NCI-H2029 treated with DMSO at 0.1 percent for 48 hours (cell line): ENCODE measurements around the gene PSMD7.
"Not testable (repeated sequence)": the region's sequence is repeated elsewhere in the genome, so short reads cannot be mapped to it uniquely, and the experiment has no call there.

Experiments
- DNase-seq: peaks from one replicate; lab custom pipeline; 2025; lab: John Stamatoyannopoulos, UW

Gene PSMD7

DNA sequence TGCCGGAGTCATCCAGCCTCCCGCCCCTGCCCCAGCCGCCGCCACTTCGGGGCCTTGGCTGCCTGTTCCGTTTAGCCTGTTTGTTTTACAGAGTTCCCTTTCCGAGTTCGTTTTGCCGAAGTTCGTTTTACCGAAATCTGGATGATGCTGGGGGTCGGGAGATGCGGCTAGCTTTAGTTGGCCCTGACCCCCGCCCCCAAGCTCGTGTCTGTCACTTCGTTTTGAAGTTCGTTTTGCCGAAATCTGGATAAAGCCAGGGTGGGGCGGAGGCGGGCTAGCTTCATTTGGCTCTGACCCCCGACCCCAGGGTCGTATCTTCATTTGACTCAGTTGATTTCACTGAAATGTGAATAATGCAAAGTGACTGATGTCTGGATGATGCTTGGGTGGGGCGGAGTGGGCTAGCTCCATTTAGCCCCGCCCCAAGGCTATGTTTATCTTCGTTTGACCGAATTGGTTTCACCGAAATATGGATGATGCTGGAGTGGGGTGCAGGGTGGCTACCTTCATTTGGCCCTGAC, 591 bp downstream of the PSMD7 start:
- no peak for DNase-seq

GRCh38 chr16:74298104-74298503, 1.5 kb downstream of the PSMD7 start:
- no peak for DNase-seq

DNA sequence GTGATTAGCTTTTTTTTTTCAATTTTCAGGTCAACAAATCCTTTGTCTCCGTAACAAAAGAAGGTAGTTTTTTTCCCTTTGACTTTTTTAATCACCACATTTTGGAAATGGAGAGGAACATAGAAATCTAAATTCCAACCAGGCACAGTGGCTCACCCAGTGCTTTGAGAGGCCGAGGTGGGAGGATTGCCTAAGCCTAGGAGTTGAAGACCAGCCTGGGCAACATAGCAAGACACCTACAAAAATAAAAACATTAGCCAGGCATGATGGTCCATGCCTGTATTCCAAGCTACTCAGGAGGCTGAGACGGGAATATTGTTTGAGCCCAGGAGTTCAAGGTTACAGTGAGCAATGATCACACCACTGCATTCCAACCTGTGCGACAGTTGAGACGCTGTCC, 5.7 kb downstream of the PSMD7 start:
- no peak for DNase-seq

DNA sequence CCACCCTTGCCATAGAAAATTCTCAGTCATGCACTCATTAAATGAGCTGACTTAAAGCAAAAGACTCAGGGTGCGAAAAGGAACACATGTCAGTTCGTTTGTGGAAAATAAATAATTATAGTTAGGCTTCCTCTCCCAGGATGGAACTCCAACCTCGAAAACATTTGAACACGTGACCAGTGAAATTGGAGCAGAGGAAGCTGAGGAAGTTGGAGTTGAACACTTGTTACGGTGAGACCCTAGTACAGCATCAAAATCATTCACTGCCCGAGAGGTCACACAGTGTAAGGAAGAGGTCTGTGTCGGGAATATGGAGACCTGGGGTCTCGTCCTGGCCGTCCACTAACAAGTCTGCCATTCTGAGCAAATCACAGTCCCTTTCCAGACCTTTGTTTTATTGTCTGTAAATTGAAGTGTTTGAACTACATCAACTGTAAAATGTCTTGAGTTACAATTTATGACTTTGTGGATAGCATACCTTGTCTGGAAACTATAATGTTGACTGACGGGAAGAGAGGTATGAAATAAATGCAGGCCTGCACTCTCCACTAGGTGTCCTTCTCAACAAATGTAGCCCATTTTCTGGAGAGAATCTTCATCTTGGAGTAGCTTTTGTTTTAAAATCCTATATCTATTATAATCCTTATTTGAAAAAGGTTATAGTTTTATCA, 7.7 kb downstream of the PSMD7 start:
- no peak for DNase-seq

DNA sequence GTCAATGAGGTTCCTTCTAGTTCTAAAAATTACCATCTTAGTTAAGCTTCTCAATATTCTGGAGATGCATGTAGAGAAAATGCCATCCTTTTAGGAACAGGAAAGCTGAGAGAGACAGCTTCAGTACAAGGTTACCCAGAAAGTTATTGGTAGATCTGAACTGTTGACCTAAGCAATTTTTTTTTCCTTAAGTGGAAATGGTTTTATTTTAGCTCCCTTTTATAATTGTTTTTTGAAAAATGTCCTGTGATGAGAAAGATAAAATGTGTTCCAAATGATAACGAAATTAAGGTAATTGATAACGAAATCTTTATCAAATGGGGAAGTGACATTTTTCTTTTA, 8.2 kb downstream of the PSMD7 start:
- no peak for DNase-seq

GRCh38 chr16:74305281-74305680, 8.7 kb downstream of the PSMD7 start:
- no peak for DNase-seq

DNA sequence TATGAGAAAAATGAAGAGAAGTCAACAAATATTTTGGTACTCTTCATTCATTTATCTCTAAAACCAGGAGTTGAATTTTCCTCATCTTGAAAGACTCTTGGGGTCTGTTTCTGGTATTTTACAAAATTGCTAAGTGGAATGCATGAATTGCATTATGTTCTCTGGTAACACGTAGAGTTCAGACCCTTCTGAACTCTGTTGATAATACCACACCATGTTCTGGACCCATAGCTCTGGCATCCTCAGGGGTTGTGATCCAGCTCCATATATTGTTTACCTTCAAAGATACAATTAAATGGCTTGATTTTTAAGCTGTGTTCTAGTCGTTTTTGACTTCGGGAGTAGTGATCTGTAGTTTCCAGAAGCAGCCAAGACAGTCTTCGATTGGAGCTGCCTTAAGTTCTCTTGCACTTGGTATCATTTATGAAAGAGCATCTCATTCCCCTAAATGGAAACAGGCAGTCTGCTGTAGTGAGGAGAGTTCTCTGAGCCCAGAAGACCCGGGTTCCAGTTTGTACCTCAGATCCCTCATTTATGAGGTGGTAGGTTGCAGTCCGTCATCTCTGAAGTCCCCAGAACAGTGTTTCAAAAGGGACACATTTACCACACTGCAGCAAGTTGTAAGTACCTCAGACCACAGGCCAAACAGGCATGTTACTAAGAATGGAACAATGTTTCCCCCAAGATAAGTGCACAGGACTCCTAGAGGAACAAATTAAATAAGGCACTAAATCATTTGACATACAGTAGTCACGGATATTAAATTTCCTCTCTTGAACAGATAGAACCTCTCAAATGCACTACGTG, 9.6 kb downstream of the PSMD7 start:
- DNase-seq, result no peak

DNA sequence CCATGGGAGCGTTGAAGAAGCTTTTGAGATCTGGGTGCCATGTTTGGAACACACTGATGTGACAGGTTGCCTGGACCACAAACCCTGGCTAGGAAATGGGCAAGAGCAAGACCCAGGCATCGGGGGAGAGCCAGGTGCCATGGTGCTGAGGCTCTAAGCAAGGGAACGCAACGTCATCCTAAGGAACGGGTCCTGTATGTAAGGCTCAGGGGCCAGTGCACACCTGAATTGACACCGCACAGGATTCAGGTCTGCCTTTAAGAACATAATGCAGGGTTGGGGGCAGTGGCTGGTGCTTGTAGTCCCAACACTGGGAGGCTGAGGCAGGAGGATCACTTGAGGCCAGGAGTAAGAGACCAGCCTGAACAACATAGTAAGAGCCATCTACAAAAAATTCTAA, 10.8 kb downstream of the PSMD7 start:
- no peak for DNase-seq

- no peak for DNase-seq
Measured at GRCh38 chr16:74309789-74310781, 13.5 kb downstream of the PSMD7 start.

GRCh38 chr16:74315059-74315458, 18.4 kb downstream of the PSMD7 start:
- DNase-seq, result no peak

DNA sequence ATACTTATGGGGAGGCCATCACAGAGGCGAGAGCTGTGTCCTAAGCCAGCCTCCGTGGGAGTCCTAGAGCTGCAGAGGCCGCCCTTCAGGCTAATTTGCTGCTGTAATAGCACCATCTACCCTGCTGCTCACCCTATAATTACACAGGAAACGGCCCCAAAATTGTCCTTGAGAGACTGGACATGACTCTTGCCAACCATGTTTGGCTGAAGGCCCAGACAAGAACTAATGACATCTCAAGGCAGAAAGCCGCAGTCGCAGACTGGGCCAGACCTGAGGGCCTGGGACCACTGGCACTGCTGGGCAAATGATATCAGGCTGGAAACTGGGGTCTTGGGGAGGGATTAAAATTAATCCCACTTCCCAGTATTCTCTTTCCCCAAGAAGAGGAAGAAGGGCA, 24.1 kb downstream of the PSMD7 start:
- DNase-seq, result no peak

DNA sequence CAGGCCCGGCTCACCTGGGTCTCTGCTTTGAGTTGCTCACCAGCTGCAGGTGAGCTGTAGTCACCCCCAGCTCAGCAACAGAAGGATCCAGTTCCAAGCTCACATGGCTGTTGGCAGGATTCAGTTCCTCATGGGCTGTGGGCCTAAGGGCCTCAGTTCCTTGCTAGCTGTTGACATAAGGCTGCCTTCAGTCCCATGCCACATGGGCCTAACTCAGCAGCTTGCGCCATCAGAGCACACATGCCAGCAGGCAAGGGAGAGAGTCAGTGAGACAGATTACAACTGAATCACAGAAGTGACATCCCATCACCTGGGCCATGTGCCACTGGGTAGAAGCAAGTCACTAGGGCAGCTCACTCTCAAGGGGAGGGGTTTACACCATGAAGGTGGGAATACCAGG, 24.7 kb downstream of the PSMD7 start:
- no peak for DNase-seq

DNA sequence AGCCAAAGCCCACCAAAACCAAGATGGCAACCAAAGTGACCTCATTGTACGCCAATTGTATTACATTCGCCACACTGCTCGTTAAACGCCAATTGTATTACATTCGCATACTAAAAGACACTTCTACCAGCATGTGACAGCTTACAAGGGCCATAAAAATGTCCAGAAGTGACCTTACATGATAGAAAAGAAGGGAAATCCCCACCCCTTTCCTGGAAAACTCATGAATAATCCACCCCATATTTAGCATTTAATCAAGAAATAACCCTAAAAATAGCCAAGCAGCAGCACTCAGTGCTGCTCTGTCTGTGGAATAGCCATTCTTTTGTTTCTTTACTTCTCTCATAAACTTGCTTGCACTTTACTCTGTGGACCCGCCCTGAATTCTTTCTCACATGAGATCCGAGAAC, 25.7 kb downstream of the PSMD7 start:
- DNase-seq, result no peak

GRCh38 chr16:74324777-74325176, 28.2 kb downstream of the PSMD7 start:
- DNase-seq, result not testable (repeated sequence)

- no peak for DNase-seq
Measured at GRCh38 chr16:74325641-74326040, 29.0 kb downstream of the PSMD7 start.

DNA sequence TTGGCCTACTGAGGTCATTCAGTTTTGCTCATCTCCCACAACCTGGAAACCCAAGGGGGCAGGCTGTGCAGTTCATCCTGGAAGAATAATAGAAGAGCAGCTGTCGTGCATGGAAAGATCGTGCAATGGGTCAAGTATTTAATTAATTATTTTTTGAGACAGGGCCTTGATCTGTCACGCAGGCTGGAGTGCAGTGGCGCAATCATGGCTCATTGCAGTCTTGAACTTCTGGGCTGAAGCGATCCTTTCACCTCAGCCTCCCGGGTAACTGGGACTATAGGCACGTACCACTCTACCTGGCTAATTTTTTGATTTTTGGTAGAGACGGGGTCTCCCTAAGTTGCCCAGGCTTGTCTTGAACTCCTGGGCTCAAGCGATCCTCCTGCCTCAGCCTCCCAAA, 31.7 kb downstream of the PSMD7 start:
- not testable (repeated sequence) for DNase-seq

GRCh38 chr16:74332469-74332868, 35.9 kb downstream of the PSMD7 start:
- not testable (repeated sequence) for DNase-seq

DNA sequence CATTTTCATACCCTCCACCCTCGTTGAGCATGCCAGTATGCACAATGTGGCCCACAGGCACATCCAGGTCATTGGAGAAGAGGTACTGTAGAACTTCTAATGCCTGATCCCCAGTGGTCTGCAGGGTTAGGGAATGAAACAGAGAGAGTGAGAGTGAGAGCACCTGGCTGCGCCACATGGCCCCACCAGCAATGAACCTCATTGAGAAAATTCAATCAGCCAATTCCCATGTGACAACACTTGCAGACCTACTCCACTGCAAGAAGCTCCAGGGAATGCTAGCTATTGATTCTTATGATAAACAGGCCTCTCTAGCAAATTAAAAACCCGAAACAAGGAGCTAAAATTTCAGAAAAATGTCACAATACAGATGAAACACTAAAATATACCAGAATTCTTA, 40.9 kb downstream of the PSMD7 start:
- not testable (repeated sequence) for DNase-seq

GRCh38 chr16:74339226-74339625, 42.6 kb downstream of the PSMD7 start:
- DNase-seq, result not testable (repeated sequence)

GRCh38 chr16:74353038-74353437, 56.4 kb downstream of the PSMD7 start:
- DNase-seq, result not testable (repeated sequence)
